Tibial nerve (tissue), 4 donors: ENCODE data around the gene LAMC2. TPM values are rescaled to one million over a fixed set of nuclear protein-coding genes. Genes with fewer than 3 reads are reported as not detected.

Source experiments
- DNase-seq, 2 donors: peaks; one replicate each; pipeline ENCODE4 v3.0.0-alpha.2; 2019; ENCODE audit warnings: low spot score in 2 of 2
- H3K27ac ChIP-seq, 4 donors: fragments of 200-600 bp; sonication (generic) in 3 of 4; one replicate each; pipeline ENCODE4 v1.5.1; 2017 to 2019; ENCODE audit warnings: mild to moderate bottlenecking in 1 of 4
- H3K27me3 ChIP-seq, 2 donors: fragments of 200-600 bp; sonication (generic) in 1 of 2; one replicate each; pipeline versions ENCODE4 v1.5.1 to v1.6.0; 2017 to 2019
- H3K36me3 ChIP-seq, 3 donors: fragments of 200-600 bp; sonication (generic); one replicate each; pipeline ENCODE4 v1.5.1; 2018 to 2019
- H3K4me1 ChIP-seq, 4 donors: fragments of 200-600 bp; sonication (generic) in 3 of 4; one replicate each; pipeline ENCODE4 v1.5.1; 2017 to 2019
- H3K4me3 ChIP-seq, 4 donors: fragments of 200-600 bp; sonication (generic) in 3 of 4; one replicate each; pipeline ENCODE4 v1.5.1; 2017 to 2019; ENCODE audit warnings: mild to moderate bottlenecking in 1 of 4, moderate library complexity in 1 of 4
- H3K9me3 ChIP-seq, 4 donors: fragments of 200-600 bp; sonication (generic) in 3 of 4; one replicate each; pipeline ENCODE4 v1.5.1; 2017 to 2019
- CTCF ChIP-seq, 5 experiments: fragments of 200-600 bp in 3 of 5; fragments of 450-650 bp in 2 of 5; sonication (generic) in 3 of 5; IDR thresholded peaks; one replicate each; pipeline ENCODE4 v1.5.1; 2016 to 2019; ENCODE audit warnings: antibody characterized with exemption in 5 of 5, mild to moderate bottlenecking in 3 of 5, moderate library complexity in 2 of 5
- EP300 ChIP-seq, 2 donors: sonication (generic); formaldehyde crosslinking; IDR thresholded peaks; one replicate each; pipeline ENCODE4 v1.6.1; 2017; ENCODE audit warnings: antibody characterized with exemption in 2 of 2, mild to moderate bottlenecking in 1 of 2
- POLR2A ChIP-seq, 2 donors: fragments of 450-650 bp; IDR thresholded peaks; one replicate each; pipeline ENCODE4 v1.6.1; 2017; ENCODE audit warnings: antibody characterized with exemption in 2 of 2, mild to moderate bottlenecking in 2 of 2, moderate library complexity in 2 of 2
- WGBS, 2 donors: methylation state at CpG; one replicate each; pipeline ENCODE4 v1.1.5; 2018; 5-methylcytosine and 5-hydroxymethylcytosine counted together
- total RNA-seq, 4 donors: library from RNA; depleted of rRNA; stranded (reverse); fragments of >200 nt; gene quantifications; one replicate each; pipeline ENCODE4 v1.1.0, GENCODE V29; 2016

Gene LAMC2
- 10 to 100 TPM in 2 of 4 donors, 1 to 10 TPM in 2; 4.5 to 11.9 (median 8.1) TPM for total RNA-seq

- Histone ChIP-seq H3K4me1 (peaks cover 0 to 10% (median 0%) of the 10 kb centered on the region in 4 donors), H3K27me3 (peaks cover 0 to 11% of the 10 kb centered on the region in 2 donors), H3K4me3 (peak within 1 kb of the TSS; percentile 11 to 43 (median 24)), H3K27ac (peak within 1 kb of the TSS in 1 of 4 donors; percentile 55), H3K9me3 (no peaks in the 10 kb centered on the region), H3K36me3 (no peaks in the 10 kb centered on the region)
- 23 to 25% methylated on average over 10 to 30 of the region's 30 CpGs for WGBS, 2 donors
- TF ChIP-seq EP300 (IDR thresholded peaks at IDR 0.05): no peak
- no peak for TF ChIP-seq POLR2A (IDR thresholded peaks at IDR 0.05)
- peak in 2 of 5 experiments; percentile 26 to 34 for TF ChIP-seq CTCF (IDR thresholded peaks at IDR 0.05)
- no peak for DNase-seq
Measured at GRCh38 chr1:183185941-183186490, at the start of gene LAMC2. TSS of gene LAMC2 (plus strand) at chr1:183186264. CDS start at chr1:183186353, 89 bp downstream.

GRCh38 chr1:183137782-183138181 lies 48.3 kb upstream of the LAMC2 start:
- no peaks in the 10 kb centered on the region for H3K9me3 ChIP-seq
- peaks cover 0 to 41% (median 5%) of the 10 kb centered on the region in 4 donors for H3K4me1 ChIP-seq
- peak in 1 of 2 donors; percentile 53 for TF ChIP-seq EP300 (IDR thresholded peaks at IDR 0.05)
- no peak for TF ChIP-seq POLR2A (IDR thresholded peaks at IDR 0.05)
- TF ChIP-seq CTCF (IDR thresholded peaks at IDR 0.05): no peak
- WGBS, 2 donors: 59 to 62% methylated on average over 3 of the region's 3 CpGs
- DNase-seq: peak in 1 of 2 donors; percentile 54
- H3K27ac ChIP-seq: peak overlapping the region; percentile 16 to 83 (median 62)
- peaks cover 2 to 75% (median 8%) of the 10 kb centered on the region in 3 donors for H3K36me3 ChIP-seq
- no peak overlapping the region for H3K4me3 ChIP-seq
- no peaks in the 10 kb centered on the region for H3K27me3 ChIP-seq

- WGBS, 2 donors: 74 to 76% methylated on average over 4 of the region's 4 CpGs
- Histone ChIP-seq H3K27ac (peak overlapping the region; percentile 43 to 83 (median 62)), H3K4me1 (peaks cover 0 to 45% (median 5%) of the 10 kb centered on the region in 4 donors), H3K36me3 (peaks cover 2 to 75% (median 8%) of the 10 kb centered on the region in 3 donors), H3K9me3 (no peaks in the 10 kb centered on the region), H3K27me3 (no peaks in the 10 kb centered on the region), H3K4me3 (no peak overlapping the region)
- DNase-seq: no peak
- no peak for TF ChIP-seq CTCF (IDR thresholded peaks at IDR 0.05)
- TF ChIP-seq POLR2A (IDR thresholded peaks at IDR 0.05): no peak
- TF ChIP-seq EP300 (IDR thresholded peaks at IDR 0.05): no peak
Measured at GRCh38 chr1:183138301-183138700, 47.8 kb upstream of the LAMC2 start.

- peak overlapping the region in 3 of 4 donors; percentile 47 to 83 (median 76) for H3K27ac ChIP-seq
- WGBS, 2 donors: 53 to 56% methylated on average over 4 of the region's 4 CpGs
- peaks cover 0 to 52% (median 5%) of the 10 kb centered on the region in 4 donors for H3K4me1 ChIP-seq
- no peaks in the 10 kb centered on the region for H3K9me3 ChIP-seq
- DNase-seq: no peak
- no peak overlapping the region for H3K4me3 ChIP-seq
- no peaks in the 10 kb centered on the region for H3K27me3 ChIP-seq
- no peak for TF ChIP-seq POLR2A (IDR thresholded peaks at IDR 0.05)
- TF ChIP-seq EP300 (IDR thresholded peaks at IDR 0.05): peak; percentile 21 to 47
- TF ChIP-seq CTCF (IDR thresholded peaks at IDR 0.05): no peak
- peaks cover 0 to 75% (median 5%) of the 10 kb centered on the region in 3 donors for H3K36me3 ChIP-seq
Measured at GRCh38 chr1:183139281-183139942, 46.7 kb upstream of the LAMC2 start.

GRCh38 chr1:183140633-183141032 lies 45.4 kb upstream of the LAMC2 start:
- no peak for TF ChIP-seq POLR2A (IDR thresholded peaks at IDR 0.05)
- TF ChIP-seq EP300 (IDR thresholded peaks at IDR 0.05): no peak
- Histone ChIP-seq H3K27ac (peak overlapping the region in 2 of 4 donors; percentile 76 to 83), H3K36me3 (peaks cover 0 to 71% (median 0%) of the 10 kb centered on the region in 3 donors), H3K27me3 (no peaks in the 10 kb centered on the region), H3K4me1 (peaks cover 0 to 52% (median 5%) of the 10 kb centered on the region in 4 donors), H3K9me3 (no peaks in the 10 kb centered on the region), H3K4me3 (no peak overlapping the region)
- DNase-seq: no peak
